Caco-2 (cell line): Measurements from ENCODE around the gene MFNG. TPM values are rescaled to one million over a fixed set of nuclear protein-coding genes. Genes with fewer than 3 reads are reported as not detected.

Experiments
- BruUV-seq: library from RNA; stranded (reverse); fragments of 400-500 nt; replicated peaks from 2 replicates; lab custom pipeline; 2021; lab: Mats Ljungman, UMichigan
- CTCF ChIA-PET: fragments of 300-600 bp; sonication (Branson Sonifier 250); formaldehyde crosslinking; loops from one replicate; lab custom pipeline; 2022; ENCODE audit warnings: antibody characterized with exemption; lab: Charles Lee
- POLR2A ChIA-PET: fragments of 300-600 bp; sonication (Branson Sonifier 250); formaldehyde crosslinking; loops from one replicate; lab custom pipeline; 2022; ENCODE audit warnings: antibody characterized with exemption; lab: Charles Lee
- DNase-seq, 2 experiments: peaks; one replicate each; pipeline versions ENCODE4 v3.0.0 to v3.0.0-alpha.2; 2020 to 2022
- H3K27me3 ChIP-seq: replicated peaks from 2 replicates; pipeline ENCODE4 v1.6.0; 2011; ENCODE audit warnings: low read length; ENCODE audit not compliant: control insufficient read depth, insufficient read depth
- H3K36me3 ChIP-seq: 2 replicates; pipeline ENCODE4 v1.5.1; 2011; ENCODE audit warnings: low read length; ENCODE audit not compliant: control insufficient read depth, insufficient read depth
- H3K4me1 ChIP-seq: fragments of 250-450 bp; sonication (Bioruptor Pico); 2 replicates; pipeline ENCODE4 v1.5.1; 2020; ENCODE audit warnings: mild to moderate bottlenecking
- H3K4me3 ChIP-seq: 2 replicates; pipeline ENCODE4 v1.5.1; 2011; ENCODE audit warnings: low read depth, mild to moderate bottlenecking, control low read depth, low read length
- H3K9me3 ChIP-seq: fragments of 250-450 bp; sonication (Bioruptor Pico); 2 replicates; pipeline ENCODE4 v1.5.1; 2020; ENCODE audit warnings: mild to moderate bottlenecking, moderate library complexity
- H3K27ac Mint-ChIP-seq: one replicate; pipeline ENCODE4 v1.8.0; 2022; ENCODE audit warnings: mixed read lengths; ENCODE audit not compliant: unreplicated experiment
- H3K27me3 Mint-ChIP-seq: one replicate; pipeline ENCODE4 v1.8.0; 2022; ENCODE audit warnings: mixed read lengths; ENCODE audit not compliant: insufficient read depth, unreplicated experiment
- H3K36me3 Mint-ChIP-seq: one replicate; pipeline ENCODE4 v1.8.0; 2022; ENCODE audit warnings: mild to moderate bottlenecking, mixed read lengths; ENCODE audit not compliant: insufficient read depth, unreplicated experiment
- H3K4me1 Mint-ChIP-seq: one replicate; pipeline ENCODE4 v1.8.0; 2022; ENCODE audit warnings: low read depth, mixed read lengths; ENCODE audit not compliant: unreplicated experiment
- H3K4me3 Mint-ChIP-seq: one replicate; pipeline ENCODE4 v1.8.0; 2022; ENCODE audit warnings: mild to moderate bottlenecking, moderate library complexity, mixed read lengths; ENCODE audit not compliant: unreplicated experiment
- H3K9me3 Mint-ChIP-seq: one replicate; pipeline ENCODE4 v1.8.0; 2022; ENCODE audit warnings: mixed read lengths; ENCODE audit not compliant: unreplicated experiment
- intact Hi-C: fragments of 100-400 bp; cut with micrococcal nuclease; formaldehyde crosslinking; loops from one replicate; pipeline ENCODE4 v1.10.0; 2022; ENCODE audit not compliant: unreplicated experiment
- total RNA-seq: library from RNA; stranded (reverse); gene quantifications from 2 replicates; pipeline ENCODE4 v1.2.3, GENCODE V29; 2022
- TF ChIP-seq, protein P1 (sequence below), 2 experiments: fragments of 200-600 bp in 1 of 2; IDR thresholded peaks; 1 replicate in 1 of 2; 2 replicates in 1 of 2; pipeline versions ENCODE4 v1.5.1 to v1.8.0; 2011 to 2022; ENCODE audit warnings: antibody characterized with exemption in 1 of 2, control low read depth in 1 of 2, inconsistent platforms in 1 of 2, low read depth in 1 of 2, low read length in 1 of 2, mild to moderate bottlenecking in 1 of 2, moderate library complexity in 1 of 2; ENCODE audit not compliant: insufficient read depth in 1 of 2, severe bottlenecking in 1 of 2, unreplicated experiment in 1 of 2

MFNG gene
- total RNA-seq, 1 experiment from 2014 or later, result 3.6 TPM

GRCh38 chr22:37461961-37462360, 24.2 kb downstream of the MFNG start:
- no TSS peak for BruUV-seq
- no peaks in the 10 kb centered on the region for H3K36me3 Mint-ChIP-seq
- no peak overlapping the region for H3K27ac Mint-ChIP-seq
- intact Hi-C loops, result no loop called here
- H3K4me3 Mint-ChIP-seq, result no peak overlapping the region
- POLR2A ChIA-PET, result no interaction called here
- Histone ChIP-seq H3K36me3 (no peaks in the 10 kb centered on the region), H3K4me3 (no peak overlapping the region), H3K9me3 (no peaks in the 10 kb centered on the region), H3K4me1 (peaks cover 6% of the 10 kb centered on the region; the same call in 1 of the 2 replicates), H3K27me3 (no peaks in the 10 kb centered on the region)
- H3K27me3 Mint-ChIP-seq, result no peaks in the 10 kb centered on the region
- CTCF ChIA-PET, result interaction anchor here (0.5 kb wide), 1 partner anchor 49 kb away, joined by 3 read pairs; no protein-coding TSS in a partner anchor
- H3K4me1 Mint-ChIP-seq, result peaks cover 7% of the 10 kb centered on the region
- H3K9me3 Mint-ChIP-seq, result no peaks in the 10 kb centered on the region
- TF ChIP-seq, protein P1, sequence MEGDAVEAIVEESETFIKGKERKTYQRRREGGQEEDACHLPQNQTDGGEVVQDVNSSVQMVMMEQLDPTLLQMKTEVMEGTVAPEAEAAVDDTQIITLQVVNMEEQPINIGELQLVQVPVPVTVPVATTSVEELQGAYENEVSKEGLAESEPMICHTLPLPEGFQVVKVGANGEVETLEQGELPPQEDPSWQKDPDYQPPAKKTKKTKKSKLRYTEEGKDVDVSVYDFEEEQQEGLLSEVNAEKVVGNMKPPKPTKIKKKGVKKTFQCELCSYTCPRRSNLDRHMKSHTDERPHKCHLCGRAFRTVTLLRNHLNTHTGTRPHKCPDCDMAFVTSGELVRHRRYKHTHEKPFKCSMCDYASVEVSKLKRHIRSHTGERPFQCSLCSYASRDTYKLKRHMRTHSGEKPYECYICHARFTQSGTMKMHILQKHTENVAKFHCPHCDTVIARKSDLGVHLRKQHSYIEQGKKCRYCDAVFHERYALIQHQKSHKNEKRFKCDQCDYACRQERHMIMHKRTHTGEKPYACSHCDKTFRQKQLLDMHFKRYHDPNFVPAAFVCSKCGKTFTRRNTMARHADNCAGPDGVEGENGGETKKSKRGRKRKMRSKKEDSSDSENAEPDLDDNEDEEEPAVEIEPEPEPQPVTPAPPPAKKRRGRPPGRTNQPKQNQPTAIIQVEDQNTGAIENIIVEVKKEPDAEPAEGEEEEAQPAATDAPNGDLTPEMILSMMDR (IDR thresholded peaks at IDR 0.05; ENCODE audit: insufficient read depth in 1 of 2, low read depth in 1 of 2, low read length in 1 of 2, severe bottlenecking in 1 of 2, unreplicated experiment in 1 of 2), result no peak
- no peak for DNase-seq

DNA sequence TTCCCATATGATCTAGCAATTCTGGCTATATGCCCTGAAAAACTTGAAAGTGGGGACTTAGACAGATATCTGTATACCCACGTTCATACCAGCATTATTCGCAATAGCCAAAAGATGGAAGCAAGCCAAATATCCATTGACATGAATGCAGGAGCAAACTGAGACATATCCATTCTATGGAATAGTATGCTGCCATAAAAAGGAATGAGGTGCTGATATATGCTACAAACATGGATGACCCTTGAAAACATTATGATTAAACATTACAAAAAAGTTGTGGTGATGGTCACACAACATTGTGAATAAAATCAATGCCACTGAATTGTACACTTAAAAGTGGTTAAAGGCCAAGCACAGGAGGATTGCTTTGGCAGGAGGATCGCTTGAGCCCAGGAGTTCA, 25.5 kb downstream of the MFNG start:
- H3K36me3 ChIP-seq, result no peaks in the 10 kb centered on the region
- no peak overlapping the region for H3K4me3 ChIP-seq
- intact Hi-C loops, result no loop called here
- ChIA-PET POLR2A (no interaction called here), CTCF (interaction anchor here (1.0 kb wide), 1 partner anchor 143 kb away, joined by 3 read pairs; no protein-coding TSS in a partner anchor)
- Mint-ChIP-seq H3K9me3 (no peaks in the 10 kb centered on the region), H3K4me1 (peaks cover 19% of the 10 kb centered on the region), H3K27ac (no peak overlapping the region), H3K4me3 (no peak overlapping the region), H3K27me3 (no peaks in the 10 kb centered on the region), H3K36me3 (no peaks in the 10 kb centered on the region)
- no peaks in the 10 kb centered on the region for H3K27me3 ChIP-seq
- BruUV-seq, result no TSS peak
- H3K9me3 ChIP-seq, result no peaks in the 10 kb centered on the region
- TF ChIP-seq, protein P1 (IDR thresholded peaks at IDR 0.05; ENCODE audit: insufficient read depth in 1 of 2, low read depth in 1 of 2, low read length in 1 of 2, severe bottlenecking in 1 of 2, unreplicated experiment in 1 of 2), result no peak
- peaks cover 17% of the 10 kb centered on the region for H3K4me1 ChIP-seq
- DNase-seq, result no peak

DNA sequence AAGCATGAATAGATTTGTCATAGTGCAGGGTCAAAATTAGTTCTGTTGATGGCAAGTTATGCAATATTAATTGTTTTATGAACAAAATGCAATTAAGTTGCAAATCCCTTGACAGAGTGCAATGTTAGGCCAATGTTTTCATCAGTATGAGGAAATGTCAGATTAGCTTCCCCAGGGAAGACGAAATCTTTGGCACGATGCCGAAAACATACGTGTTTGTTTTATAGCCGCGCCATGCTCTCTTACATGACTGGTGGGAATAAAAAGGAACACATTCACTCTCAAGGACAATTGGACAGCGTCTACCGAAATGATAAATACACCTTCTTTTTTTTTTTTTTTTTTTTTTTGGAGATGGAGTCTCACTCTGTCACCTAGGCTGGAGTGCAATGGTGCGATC, 27.0 kb downstream of the MFNG start:
- H3K4me1 Mint-ChIP-seq, result peaks cover 33% of the 10 kb centered on the region
- no peaks in the 10 kb centered on the region for H3K9me3 Mint-ChIP-seq
- Histone ChIP-seq H3K9me3 (no peaks in the 10 kb centered on the region), H3K27me3 (no peaks in the 10 kb centered on the region), H3K36me3 (no peaks in the 10 kb centered on the region), H3K4me1 (peaks cover 32% of the 10 kb centered on the region), H3K4me3 (no peak overlapping the region)
- no peak for DNase-seq
- POLR2A ChIA-PET, result no interaction called here
- peaks cover 11% of the 10 kb centered on the region for H3K36me3 Mint-ChIP-seq
- no peak overlapping the region for H3K27ac Mint-ChIP-seq
- H3K27me3 Mint-ChIP-seq, result no peaks in the 10 kb centered on the region
- CTCF ChIA-PET, result interaction anchor here (0.6 to 5.2 kb wide), 3 partner anchors 14 to 142 kb away, joined by 3 to 49 read pairs (median 5); no protein-coding TSS in a partner anchor
- intact Hi-C loops, result loop anchor here (5.0 to 10.0 kb wide), 3 partner anchors 192 to 384 kb away; no protein-coding TSS in a partner anchor
- BruUV-seq, result no TSS peak
- TF ChIP-seq, protein P1 (IDR thresholded peaks at IDR 0.05; ENCODE audit: insufficient read depth in 1 of 2, low read depth in 1 of 2, low read length in 1 of 2, severe bottlenecking in 1 of 2, unreplicated experiment in 1 of 2), result no peak
- no peak overlapping the region for H3K4me3 Mint-ChIP-seq
